ENCODE results near the gene MAU2.

MAU2 gene

DNA sequence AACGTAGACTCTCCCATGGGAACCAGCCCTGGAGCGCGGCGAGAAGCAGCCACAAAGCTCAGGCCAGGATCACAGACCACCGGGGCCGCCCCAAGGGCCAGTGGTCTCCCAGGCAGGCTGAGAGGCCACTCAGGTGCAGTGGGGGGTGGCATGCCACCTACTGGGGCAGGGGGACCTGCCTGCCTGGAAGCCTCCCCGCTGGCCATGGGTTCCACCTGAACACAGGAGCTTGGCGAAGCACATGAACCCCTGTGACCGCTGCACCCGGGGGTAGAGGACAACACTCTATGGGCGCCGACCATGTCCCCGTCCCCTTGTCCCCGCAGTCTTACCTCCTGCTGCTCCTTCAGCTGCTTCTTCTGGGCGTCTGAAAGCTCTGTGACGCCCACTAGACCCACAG is 40.8 kb upstream of the MAU2 start:
- H3K27ac ChIP-seq (ENCODE audit: low read depth, low read length): no peak overlapping the region
- no peak overlapping the region for H3K4me3 ChIP-seq (ENCODE audit: low read depth in 1 of 5, low read length in 5 of 5)
- no peaks in the 10 kb centered on the region for H3K27me3 ChIP-seq (ENCODE audit: control insufficient read depth in 5 of 5, insufficient read depth in 4 of 5, low read length in 5 of 5)
- H3K36me3 ChIP-seq (ENCODE audit: control insufficient read depth in 5 of 5, insufficient read depth in 5 of 5, low read length in 5 of 5): peaks cover 5 to 92% (median 78%) of the 10 kb centered on the region in 5 donors
- H3K9ac ChIP-seq (ENCODE audit: low read length in 5 of 5): no peak overlapping the region
- H3K4me1 ChIP-seq (ENCODE audit: control insufficient read depth in 5 of 5, insufficient read depth in 5 of 5, low read length in 5 of 5): no peaks in the 10 kb centered on the region
- H3K9me3 ChIP-seq (ENCODE audit: control insufficient read depth in 5 of 5, low read length in 5 of 5): no peaks in the 10 kb centered on the region

DNA sequence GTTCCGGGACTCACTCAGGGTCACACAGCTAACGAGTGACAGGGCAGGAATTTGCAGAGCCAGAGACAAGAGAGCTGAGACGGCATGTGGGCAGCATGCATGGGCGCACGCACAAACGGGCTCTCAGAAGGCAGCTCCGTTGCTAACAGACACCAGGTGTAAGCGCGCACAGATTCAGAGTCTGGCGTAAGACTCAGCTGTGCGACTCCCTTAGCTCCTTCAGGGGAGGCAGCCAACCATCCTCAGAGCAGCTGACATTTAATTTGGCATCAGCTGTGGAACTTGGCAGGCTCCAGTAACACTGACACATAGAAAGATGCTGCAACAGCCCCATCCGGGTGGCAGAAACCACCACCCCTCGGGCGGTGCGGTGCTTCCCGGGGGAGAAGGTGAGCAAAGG is 40.1 kb upstream of the MAU2 start:
- Histone ChIP-seq H3K36me3 (ENCODE audit: control insufficient read depth in 5 of 5, insufficient read depth in 5 of 5, low read length in 5 of 5) (peaks cover 5 to 92% (median 77%) of the 10 kb centered on the region in 5 donors), H3K4me3 (ENCODE audit: low read depth in 1 of 5, low read length in 5 of 5) (no peak overlapping the region), H3K9ac (ENCODE audit: low read length in 5 of 5) (no peak overlapping the region), H3K9me3 (ENCODE audit: control insufficient read depth in 5 of 5, low read length in 5 of 5) (no peaks in the 10 kb centered on the region), H3K4me1 (ENCODE audit: control insufficient read depth in 5 of 5, insufficient read depth in 5 of 5, low read length in 5 of 5) (no peaks in the 10 kb centered on the region), H3K27ac (ENCODE audit: low read depth, low read length) (no peak overlapping the region), H3K27me3 (ENCODE audit: control insufficient read depth in 5 of 5, insufficient read depth in 4 of 5, low read length in 5 of 5) (no peaks in the 10 kb centered on the region)

DNA sequence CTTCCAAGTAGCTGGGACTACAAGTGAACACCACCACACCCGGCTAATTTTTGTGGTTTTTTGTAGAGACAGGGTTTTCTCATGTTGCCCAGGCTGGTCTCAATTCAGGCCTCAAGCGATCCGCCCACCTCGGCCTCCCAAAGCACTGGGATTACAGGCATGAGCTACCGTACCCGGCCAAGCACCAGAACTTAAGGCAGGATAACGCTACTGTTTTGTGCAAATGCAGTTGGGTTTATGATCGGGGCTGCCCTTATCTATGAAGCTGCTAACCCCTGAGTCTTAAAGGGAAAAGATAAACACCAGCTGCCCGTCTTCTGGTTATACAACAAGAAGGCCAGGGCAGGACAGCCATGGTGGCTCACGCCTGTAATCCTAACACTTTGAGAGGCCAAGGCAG is 34.9 kb upstream of the MAU2 start:
- Histone ChIP-seq H3K9ac (ENCODE audit: low read length in 5 of 5) (no peak overlapping the region), H3K4me3 (ENCODE audit: low read depth in 1 of 5, low read length in 5 of 5) (no peak overlapping the region), H3K9me3 (ENCODE audit: control insufficient read depth in 5 of 5, low read length in 5 of 5) (no peaks in the 10 kb centered on the region), H3K36me3 (ENCODE audit: control insufficient read depth in 5 of 5, insufficient read depth in 5 of 5, low read length in 5 of 5) (peaks cover 8 to 87% (median 66%) of the 10 kb centered on the region in 5 donors), H3K27me3 (ENCODE audit: control insufficient read depth in 5 of 5, insufficient read depth in 4 of 5, low read length in 5 of 5) (no peaks in the 10 kb centered on the region), H3K27ac (ENCODE audit: low read depth, low read length) (no peak overlapping the region), H3K4me1 (ENCODE audit: control insufficient read depth in 5 of 5, insufficient read depth in 5 of 5, low read length in 5 of 5) (no peaks in the 10 kb centered on the region)

DNA sequence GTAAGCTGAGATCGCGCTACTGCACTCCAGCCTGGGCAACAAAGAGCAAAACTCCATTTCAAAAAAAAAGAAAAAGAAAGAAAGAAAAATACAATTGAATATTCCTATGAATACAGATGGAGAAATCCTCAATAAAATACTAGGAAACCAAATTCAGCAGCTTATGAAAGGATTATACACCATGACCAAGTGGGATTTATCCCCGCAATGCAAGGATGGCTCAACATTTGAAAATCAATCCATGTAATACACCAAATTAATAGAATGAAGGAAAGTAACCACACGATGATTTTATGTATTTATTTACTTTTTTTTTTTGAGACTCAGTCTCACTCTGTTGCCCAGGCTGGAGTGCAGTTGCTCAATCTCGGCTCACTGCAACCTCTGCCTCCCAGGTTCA is 28.0 kb upstream of the MAU2 start:
- Histone ChIP-seq H3K36me3 (ENCODE audit: control insufficient read depth in 5 of 5, insufficient read depth in 5 of 5, low read length in 5 of 5) (peaks cover 11 to 69% (median 51%) of the 10 kb centered on the region in 5 donors), H3K27ac (ENCODE audit: low read depth, low read length) (no peak overlapping the region), H3K9me3 (ENCODE audit: control insufficient read depth in 5 of 5, low read length in 5 of 5) (no peaks in the 10 kb centered on the region), H3K4me3 (ENCODE audit: low read depth in 1 of 5, low read length in 5 of 5) (no peak overlapping the region), H3K4me1 (ENCODE audit: control insufficient read depth in 5 of 5, insufficient read depth in 5 of 5, low read length in 5 of 5) (no peaks in the 10 kb centered on the region), H3K27me3 (ENCODE audit: control insufficient read depth in 5 of 5, insufficient read depth in 4 of 5, low read length in 5 of 5) (no peaks in the 10 kb centered on the region), H3K9ac (ENCODE audit: low read length in 5 of 5) (no peak overlapping the region)

DNA sequence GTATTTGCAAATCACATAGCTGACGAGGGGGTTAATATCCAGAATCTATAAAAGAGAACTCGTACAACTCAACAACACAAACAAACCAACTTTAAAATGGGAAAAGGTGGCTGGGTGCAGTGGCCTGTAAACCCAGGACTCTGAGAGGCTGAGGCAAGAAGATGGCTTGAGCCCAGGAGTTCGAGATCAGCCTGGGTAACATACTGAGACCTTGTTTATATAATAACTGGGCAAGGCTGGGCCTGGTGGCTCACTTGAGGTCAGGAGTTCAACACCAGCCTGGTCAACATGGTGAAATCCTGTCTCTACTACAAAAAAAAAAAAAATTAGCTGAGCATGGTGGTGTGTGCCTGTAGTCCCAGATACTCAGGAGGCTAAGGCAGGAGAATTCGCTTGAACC is 25.7 kb upstream of the MAU2 start:
- H3K27ac ChIP-seq (ENCODE audit: low read depth, low read length): no peak overlapping the region
- H3K4me1 ChIP-seq (ENCODE audit: control insufficient read depth in 5 of 5, insufficient read depth in 5 of 5, low read length in 5 of 5): no peaks in the 10 kb centered on the region
- no peak overlapping the region for H3K4me3 ChIP-seq (ENCODE audit: low read depth in 1 of 5, low read length in 5 of 5)
- no peaks in the 10 kb centered on the region for H3K9me3 ChIP-seq (ENCODE audit: control insufficient read depth in 5 of 5, low read length in 5 of 5)
- no peak overlapping the region for H3K9ac ChIP-seq (ENCODE audit: low read length in 5 of 5)
- H3K27me3 ChIP-seq (ENCODE audit: control insufficient read depth in 5 of 5, insufficient read depth in 4 of 5, low read length in 5 of 5): no peaks in the 10 kb centered on the region
- peaks cover 8 to 56% (median 40%) of the 10 kb centered on the region in 5 donors for H3K36me3 ChIP-seq (ENCODE audit: control insufficient read depth in 5 of 5, insufficient read depth in 5 of 5, low read length in 5 of 5)

DNA sequence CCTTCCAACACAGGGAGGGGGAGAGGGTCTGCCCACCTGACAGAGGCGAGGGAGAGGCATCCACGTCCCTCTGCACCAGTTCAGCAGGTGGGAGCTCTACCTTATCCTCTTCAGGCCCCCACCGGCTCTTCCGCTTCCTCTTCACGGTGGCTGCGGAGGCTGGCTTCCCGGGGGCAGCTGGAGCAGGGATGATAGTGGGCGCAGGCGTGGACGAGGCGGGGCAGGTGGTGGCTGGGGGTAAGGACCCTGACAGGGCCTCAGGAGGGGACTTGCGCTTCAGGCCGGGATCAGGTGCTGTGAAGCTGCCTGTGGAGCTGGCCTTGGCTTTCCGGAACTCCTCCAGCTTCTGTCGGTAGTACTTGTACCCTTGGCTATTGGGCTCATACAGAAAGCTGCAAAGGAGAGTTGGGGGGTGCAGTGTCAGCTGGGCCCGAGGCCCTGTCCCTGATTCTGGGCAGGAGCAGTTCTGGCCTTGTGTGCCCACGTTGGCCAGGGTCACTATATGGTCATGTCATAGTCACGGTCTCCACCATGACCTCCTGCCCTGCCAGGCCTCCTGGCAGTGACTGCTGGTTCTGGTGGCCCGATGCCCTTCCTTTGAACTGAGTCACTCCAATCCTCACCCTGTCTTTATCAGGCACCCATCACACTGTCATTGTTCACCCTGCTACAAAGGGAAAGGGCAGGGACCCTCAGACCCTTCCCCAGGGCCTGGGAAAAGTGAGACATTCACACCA is 23.5 kb upstream of the MAU2 start:
- H3K27ac ChIP-seq (ENCODE audit: low read depth, low read length): no peak overlapping the region
- peaks cover 8 to 71% (median 55%) of the 10 kb centered on the region in 5 donors for H3K36me3 ChIP-seq (ENCODE audit: control insufficient read depth in 5 of 5, insufficient read depth in 5 of 5, low read length in 5 of 5)
- H3K4me3 ChIP-seq (ENCODE audit: low read depth in 1 of 5, low read length in 5 of 5): no peak overlapping the region
- no peaks in the 10 kb centered on the region for H3K27me3 ChIP-seq (ENCODE audit: control insufficient read depth in 5 of 5, insufficient read depth in 4 of 5, low read length in 5 of 5)
- H3K9me3 ChIP-seq (ENCODE audit: control insufficient read depth in 5 of 5, low read length in 5 of 5): no peaks in the 10 kb centered on the region
- H3K4me1 ChIP-seq (ENCODE audit: control insufficient read depth in 5 of 5, insufficient read depth in 5 of 5, low read length in 5 of 5): no peaks in the 10 kb centered on the region
- H3K9ac ChIP-seq (ENCODE audit: low read length in 5 of 5): no peak overlapping the region

DNA sequence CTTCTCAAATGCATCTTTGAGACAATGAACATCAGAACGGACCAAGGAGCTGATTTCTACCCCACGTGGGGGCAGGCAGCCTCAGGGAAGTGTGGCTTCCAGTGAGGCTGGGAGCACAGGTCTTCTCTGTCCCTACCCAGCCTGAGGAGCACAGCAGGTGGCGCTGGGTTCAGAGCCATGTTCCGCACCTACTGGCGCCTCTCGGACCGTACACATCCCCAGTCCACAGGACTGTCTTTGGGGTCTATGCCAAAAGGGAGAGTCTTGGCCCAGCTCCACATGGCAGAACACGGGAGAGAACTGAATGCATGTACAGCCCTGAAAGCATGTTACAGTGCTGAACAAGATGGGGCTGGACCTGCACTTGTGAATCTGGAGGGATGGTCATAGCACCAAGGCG is 22.9 kb upstream of the MAU2 start:
- H3K27me3 ChIP-seq (ENCODE audit: control insufficient read depth in 5 of 5, insufficient read depth in 4 of 5, low read length in 5 of 5): no peaks in the 10 kb centered on the region
- H3K36me3 ChIP-seq (ENCODE audit: control insufficient read depth in 5 of 5, insufficient read depth in 5 of 5, low read length in 5 of 5): peaks cover 6 to 74% (median 57%) of the 10 kb centered on the region in 5 donors
- H3K4me3 ChIP-seq (ENCODE audit: low read depth in 1 of 5, low read length in 5 of 5): no peak overlapping the region
- no peaks in the 10 kb centered on the region for H3K9me3 ChIP-seq (ENCODE audit: control insufficient read depth in 5 of 5, low read length in 5 of 5)
- no peak overlapping the region for H3K9ac ChIP-seq (ENCODE audit: low read length in 5 of 5)
- no peaks in the 10 kb centered on the region for H3K4me1 ChIP-seq (ENCODE audit: control insufficient read depth in 5 of 5, insufficient read depth in 5 of 5, low read length in 5 of 5)
- H3K27ac ChIP-seq (ENCODE audit: low read depth, low read length): no peak overlapping the region

DNA sequence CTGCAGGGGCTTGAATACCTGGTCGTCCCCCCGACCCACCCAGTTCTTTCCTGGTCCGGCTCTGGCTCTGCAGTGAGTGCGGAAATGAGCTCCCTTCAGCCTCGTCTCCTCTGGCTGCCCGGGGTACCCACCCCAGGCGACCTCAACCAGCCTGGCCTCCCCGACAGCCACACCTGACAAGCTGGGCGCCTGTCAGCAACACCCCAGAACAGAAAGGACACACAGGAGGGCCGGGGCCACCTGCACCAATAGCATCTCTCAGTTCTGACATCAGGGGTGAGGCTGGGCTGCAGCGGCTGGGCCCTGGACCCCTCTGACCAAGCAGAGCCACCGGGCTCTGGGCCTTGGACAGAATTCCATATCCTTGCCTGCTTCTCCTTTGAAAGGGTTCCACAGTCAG is 20.0 kb upstream of the MAU2 start:
- no peak overlapping the region for H3K27ac ChIP-seq (ENCODE audit: low read depth, low read length)
- H3K4me3 ChIP-seq (ENCODE audit: low read depth in 1 of 5, low read length in 5 of 5): no peak overlapping the region
- H3K9me3 ChIP-seq (ENCODE audit: control insufficient read depth in 5 of 5, low read length in 5 of 5): no peaks in the 10 kb centered on the region
- H3K36me3 ChIP-seq (ENCODE audit: control insufficient read depth in 5 of 5, insufficient read depth in 5 of 5, low read length in 5 of 5): peaks cover 3 to 80% (median 69%) of the 10 kb centered on the region in 5 donors
- H3K4me1 ChIP-seq (ENCODE audit: control insufficient read depth in 5 of 5, insufficient read depth in 5 of 5, low read length in 5 of 5): no peaks in the 10 kb centered on the region
- no peaks in the 10 kb centered on the region for H3K27me3 ChIP-seq (ENCODE audit: control insufficient read depth in 5 of 5, insufficient read depth in 4 of 5, low read length in 5 of 5)
- no peak overlapping the region for H3K9ac ChIP-seq (ENCODE audit: low read length in 5 of 5)

DNA sequence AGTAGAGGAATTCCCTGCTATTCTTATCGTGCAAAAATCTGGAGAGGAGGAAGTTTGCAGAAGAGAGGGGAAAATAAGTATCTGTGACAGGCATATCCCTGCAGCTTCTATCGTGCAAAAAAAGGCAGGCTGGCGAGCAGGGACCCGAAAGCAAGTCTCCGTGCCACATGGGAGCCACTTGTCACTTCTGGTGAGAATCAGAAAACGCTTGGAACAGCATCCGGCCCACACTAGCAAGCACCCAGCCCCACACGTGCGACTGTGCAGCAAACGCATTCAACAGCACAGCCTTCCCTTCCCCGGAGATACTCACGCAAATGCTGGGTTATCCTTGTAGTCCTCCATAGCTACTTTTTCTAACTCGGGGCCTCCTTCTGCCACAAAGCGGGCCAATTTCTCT is 17.2 kb upstream of the MAU2 start:
- Histone ChIP-seq H3K4me1 (ENCODE audit: control insufficient read depth in 5 of 5, insufficient read depth in 5 of 5, low read length in 5 of 5) (no peaks in the 10 kb centered on the region), H3K36me3 (ENCODE audit: control insufficient read depth in 5 of 5, insufficient read depth in 5 of 5, low read length in 5 of 5) (peaks cover 0 to 86% (median 75%) of the 10 kb centered on the region in 5 donors), H3K27ac (ENCODE audit: low read depth, low read length) (no peak overlapping the region), H3K9ac (ENCODE audit: low read length in 5 of 5) (no peak overlapping the region), H3K9me3 (ENCODE audit: control insufficient read depth in 5 of 5, low read length in 5 of 5) (no peaks in the 10 kb centered on the region), H3K4me3 (ENCODE audit: low read depth in 1 of 5, low read length in 5 of 5) (no peak overlapping the region), H3K27me3 (ENCODE audit: control insufficient read depth in 5 of 5, insufficient read depth in 4 of 5, low read length in 5 of 5) (no peaks in the 10 kb centered on the region)

DNA sequence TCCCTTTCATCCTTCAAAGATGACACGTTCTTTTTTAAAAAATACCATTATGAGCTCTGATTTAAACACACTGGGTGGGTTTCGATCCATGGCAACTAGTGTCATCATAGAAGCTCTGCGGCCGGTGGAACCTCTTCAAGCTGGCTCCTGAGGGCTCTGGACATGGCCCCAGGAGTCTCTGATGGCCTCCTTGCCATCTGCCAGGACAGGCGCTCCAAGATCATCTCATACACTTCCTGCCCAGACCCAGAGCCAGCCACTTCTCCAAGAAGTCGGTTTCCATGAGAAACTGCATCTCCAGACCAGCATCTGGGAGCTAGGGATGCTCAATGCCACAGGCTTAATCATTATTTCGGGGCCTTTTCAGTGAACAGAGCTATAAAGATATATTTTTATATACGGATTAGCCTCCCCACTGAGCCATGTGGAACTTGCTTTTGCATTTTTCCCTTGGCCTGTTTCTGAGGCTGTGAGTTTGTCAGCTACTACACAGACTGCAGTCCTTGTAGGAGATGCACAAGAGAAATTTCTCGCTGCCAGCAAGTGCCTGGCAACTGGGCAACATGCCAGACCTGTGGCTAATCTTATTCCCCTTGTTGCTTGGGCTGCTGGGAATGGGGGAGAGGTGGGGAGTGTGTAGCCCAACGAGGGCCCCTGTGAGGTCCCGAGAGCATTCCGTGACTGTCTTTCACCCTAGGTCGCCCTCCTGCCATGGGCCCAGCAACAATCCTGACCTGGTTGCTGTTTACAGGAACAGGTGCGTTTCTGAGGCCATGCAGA is 16.3 kb upstream of the MAU2 start:
- no peak overlapping the region for H3K4me3 ChIP-seq (ENCODE audit: low read depth in 1 of 5, low read length in 5 of 5)
- no peaks in the 10 kb centered on the region for H3K27me3 ChIP-seq (ENCODE audit: control insufficient read depth in 5 of 5, insufficient read depth in 4 of 5, low read length in 5 of 5)
- no peaks in the 10 kb centered on the region for H3K9me3 ChIP-seq (ENCODE audit: control insufficient read depth in 5 of 5, low read length in 5 of 5)
- H3K4me1 ChIP-seq (ENCODE audit: control insufficient read depth in 5 of 5, insufficient read depth in 5 of 5, low read length in 5 of 5): no peaks in the 10 kb centered on the region
- no peak overlapping the region for H3K27ac ChIP-seq (ENCODE audit: low read depth, low read length)
- peaks cover 0 to 90% (median 81%) of the 10 kb centered on the region in 5 donors for H3K36me3 ChIP-seq (ENCODE audit: control insufficient read depth in 5 of 5, insufficient read depth in 5 of 5, low read length in 5 of 5)
- H3K9ac ChIP-seq (ENCODE audit: low read length in 5 of 5): no peak overlapping the region

Data from subcutaneous abdominal adipose tissue (tissue), 5 donors.